ENCODE results near the gene GALNT17. TPM values are rescaled to one million over a fixed set of nuclear protein-coding genes. Genes with fewer than 3 reads are reported as not detected.

The GALNT17 gene
- total RNA-seq, 3 donors from 2014 or later: 0.69 to 17.3 (median 1.6) TPM

GRCh38 chr7:71665716-71666115 is 533.8 kb downstream of the GALNT17 start:
- Histone ChIP-seq H3K36me3 (ENCODE audit: low read depth) (no peaks in the 10 kb centered on the region), H3K4me3 (no peak overlapping the region), H3K9me3 (peaks cover 77% of the 10 kb centered on the region), H3K4me1 (ENCODE audit: low read depth) (no peaks in the 10 kb centered on the region)
- intact Hi-C loops (cut with DNase I, micrococcal nuclease): no loop called here
- no peak for TF ChIP-seq CTCF (IDR thresholded peaks at IDR 0.05)
- DNase-seq (no peak), ATAC-seq (no peak)

- ATAC-seq: no peak
- no peak overlapping the region for H3K4me3 ChIP-seq
- H3K36me3 ChIP-seq (ENCODE audit: low read depth): no peaks in the 10 kb centered on the region
- DNase-seq: no peak
- no peaks in the 10 kb centered on the region for H3K4me1 ChIP-seq (ENCODE audit: low read depth)
- H3K9me3 ChIP-seq: peaks cover 63% of the 10 kb centered on the region
- TF ChIP-seq CTCF (IDR thresholded peaks at IDR 0.05): no peak
- intact Hi-C loops (cut with DNase I, micrococcal nuclease): no loop called here
Measured at GRCh38 chr7:71668572-71668971, 536.6 kb downstream of the GALNT17 start.

- intact Hi-C loops (cut with DNase I, micrococcal nuclease): no loop called here
- Histone ChIP-seq H3K4me3 (no peak overlapping the region), H3K4me1 (ENCODE audit: low read depth) (no peaks in the 10 kb centered on the region), H3K36me3 (ENCODE audit: low read depth) (no peaks in the 10 kb centered on the region), H3K9me3 (peaks cover 33% of the 10 kb centered on the region)
- no peak for TF ChIP-seq CTCF (IDR thresholded peaks at IDR 0.05)
- DNase-seq: no peak
- ATAC-seq: no peak
Measured at GRCh38 chr7:71679480-71679879, 547.5 kb downstream of the GALNT17 start.

- Histone ChIP-seq H3K4me3 (no peak overlapping the region), H3K9me3 (peaks cover 35% of the 10 kb centered on the region), H3K4me1 (ENCODE audit: low read depth) (no peaks in the 10 kb centered on the region), H3K36me3 (ENCODE audit: low read depth) (no peaks in the 10 kb centered on the region)
- DNase-seq (no peak), ATAC-seq (no peak)
- intact Hi-C loops (cut with DNase I, micrococcal nuclease): no loop called here
- TF ChIP-seq CTCF (IDR thresholded peaks at IDR 0.05): no peak
Measured at GRCh38 chr7:71682181-71682580, 550.2 kb downstream of the GALNT17 start.

GRCh38 chr7:71682841-71683781 is 551.2 kb downstream of the GALNT17 start:
- no peak for TF ChIP-seq CTCF (IDR thresholded peaks at IDR 0.05)
- DNase-seq (peak in 1 of 3 donors; percentile 19), ATAC-seq (no peak)
- Histone ChIP-seq H3K4me1 (ENCODE audit: low read depth) (no peaks in the 10 kb centered on the region), H3K9me3 (peaks cover 32% of the 10 kb centered on the region), H3K36me3 (ENCODE audit: low read depth) (no peaks in the 10 kb centered on the region), H3K4me3 (no peak overlapping the region)
- intact Hi-C loops (cut with DNase I, micrococcal nuclease): no loop called here
